HS-5 (cell line): ENCODE data around the gene TSHR.

Experiments used
- DNase-seq: peaks from one replicate; pipeline ENCODE4 v3.0.0-alpha.2; 2012; ENCODE audit warnings: low read depth

Gene TSHR

GRCh38 chr14:81177225-81177624 is 221.8 kb downstream of the TSHR start:
- DNase-seq, result no peak

GRCh38 chr14:81178063-81178462 is 222.6 kb downstream of the TSHR start:
- no peak for DNase-seq

- DNase-seq, result no peak
Observed at GRCh38 chr14:81179631-81180030, 224.2 kb downstream of the TSHR start.

- DNase-seq, result no peak
Observed at GRCh38 chr14:81187832-81188522, 232.6 kb downstream of the TSHR start.

GRCh38 chr14:81192594-81192993 is 237.2 kb downstream of the TSHR start:
- no peak for DNase-seq

GRCh38 chr14:81193924-81194633 is 238.7 kb downstream of the TSHR start:
- no peak for DNase-seq
